SK-N-SH (cell line): ENCODE measurements around the gene CDX1. TPM values are rescaled to one million over a fixed set of nuclear protein-coding genes. Genes with fewer than 3 reads are reported as not detected.

ENCODE experiments used
- CTCF ChIA-PET: fragments of 300-600, 350-600 bp; formaldehyde crosslinking; extraction: SDS; loops from one replicate; lab custom pipeline; 2021; lab: Yijun Ruan, JAX
- POLR2A ChIA-PET: fragments of 350-600 bp; sonication (Branson Sonifier 250); formaldehyde crosslinking; extraction: SDS; loops from one replicate; lab custom pipeline; 2020; ENCODE audit warnings: antibody characterized with exemption, inconsistent platforms; lab: Yijun Ruan, JAX
- DNase-seq: peaks from one replicate; pipeline ENCODE4 v3.0.0; 2012
- H2AFZ ChIP-seq: fragments of 200-600 bp; sonication (generic); 2 replicates; pipeline ENCODE4 v1.8.1; 2016; ENCODE audit warnings: antibody characterized with exemption, mild to moderate bottlenecking, low read depth
- H3F3A ChIP-seq: fragments of 200-600 bp; sonication (generic); replicated peaks from 2 replicates; pipeline ENCODE3; 2016; ENCODE audit warnings: antibody characterized with exemption, mild to moderate bottlenecking; ENCODE audit not compliant: insufficient read depth
- H3K27ac ChIP-seq, 2 experiments: fragments of 200-500 bp in 1 of 2; fragments of 200-600 bp in 1 of 2; sonication (Bioruptor generic) in 1 of 2; sonication (generic), shearing (Covaris generic) in 1 of 2; 2 replicates each; pipeline versions ENCODE4 v1.5.1 to v1.6.1; 2014 to 2016; ENCODE audit warnings: low read depth in 2 of 2, inconsistent platforms in 1 of 2, low read length in 1 of 2, mild to moderate bottlenecking in 1 of 2, mixed read lengths in 1 of 2
- H3K27me3 ChIP-seq: fragments of 200-600 bp; sonication (generic), shearing (Covaris generic); 2 replicates; pipeline ENCODE4 v1.6.1; 2016; ENCODE audit warnings: mixed run types; ENCODE audit not compliant: insufficient read depth
- H3K36me3 ChIP-seq, 2 experiments: fragments of 200-500 bp in 1 of 2; fragments of 200-600 bp in 1 of 2; sonication (Bioruptor generic) in 1 of 2; sonication (generic) in 1 of 2; replicated peaks in 1 of 2; 2 replicates each; pipeline versions ENCODE3 to v1.5.1; 2014 to 2016; ENCODE audit warnings: low read length in 1 of 2, mild to moderate bottlenecking in 1 of 2; ENCODE audit not compliant: insufficient read depth in 2 of 2, control insufficient read depth in 1 of 2
- H3K4me1 ChIP-seq, 2 experiments: fragments of 200-500 bp in 1 of 2; fragments of 200-600 bp in 1 of 2; sonication (Bioruptor generic) in 1 of 2; sonication (generic), shearing (Covaris generic) in 1 of 2; 2 replicates each; pipeline versions ENCODE4 v1.5.1 to v1.6.1; 2014 to 2016; ENCODE audit warnings: low read depth in 1 of 2, low read length in 1 of 2, mixed run types in 1 of 2; ENCODE audit not compliant: insufficient read depth in 2 of 2, control insufficient read depth in 1 of 2
- H3K4me2 ChIP-seq: fragments of 200-600 bp; sonication (generic), shearing (Covaris generic); 2 replicates; pipeline ENCODE4 v1.6.1; 2017; ENCODE audit warnings: mixed run types
- H3K4me3 ChIP-seq, 2 experiments: fragments of 200-500 bp in 1 of 2; fragments of 200-600 bp in 1 of 2; sonication (Bioruptor generic) in 1 of 2; sonication (generic), shearing (Covaris generic) in 1 of 2; 2 replicates each; pipeline versions ENCODE4 v1.5.1 to v1.8.1; 2014 to 2016; ENCODE audit warnings: low read depth in 2 of 2, inconsistent platforms in 1 of 2, low read length in 1 of 2, mild to moderate bottlenecking in 1 of 2, mixed read lengths in 1 of 2, moderate library complexity in 1 of 2
- H3K79me2 ChIP-seq: fragments of 200-600 bp; sonication (generic); 2 replicates; pipeline ENCODE4 v1.8.1; 2017; ENCODE audit warnings: mild to moderate bottlenecking; ENCODE audit not compliant: insufficient read depth
- H3K9ac ChIP-seq: fragments of 200-600 bp; sonication (generic); 2 replicates; pipeline ENCODE4 v1.6.1; 2017; ENCODE audit warnings: mixed run types
- H3K9me2 ChIP-seq: fragments of 200-600 bp; sonication (generic); 2 replicates; pipeline ENCODE4 v1.6.1; 2017; ENCODE audit warnings: mixed run types
- H3K9me3 ChIP-seq: fragments of 200-600 bp; sonication (generic); 2 replicates; pipeline ENCODE4 v1.6.1; 2017; ENCODE audit warnings: mixed run types, mild to moderate bottlenecking, moderate library complexity
- H4K20me1 ChIP-seq: fragments of 200-600 bp; sonication (generic); 2 replicates; pipeline ENCODE4 v1.6.1; 2017; ENCODE audit warnings: mild to moderate bottlenecking, mixed run types; ENCODE audit not compliant: insufficient read depth
- CTCF ChIP-seq: fragments of 200-600 bp; sonication (generic); IDR thresholded peaks from 2 replicates; pipeline ENCODE4 v1.6.1; 2017; ENCODE audit warnings: antibody characterized with exemption, mild to moderate bottlenecking, moderate library complexity
- ELF1 ChIP-seq: IDR thresholded peaks from 2 replicates; pipeline ENCODE4 v1.4.0; 2012
- EP300 ChIP-seq, 2 experiments: IDR thresholded peaks; 2 replicates each; pipeline versions ENCODE4 v1.4.0 to v1.6.1; 2012; ENCODE audit warnings: borderline replicate concordance in 1 of 2, low read depth in 1 of 2, low read length in 1 of 2
- FOSL2 ChIP-seq: IDR thresholded peaks from 2 replicates; pipeline ENCODE4 v1.4.0; 2012; ENCODE audit warnings: low read depth, mild to moderate bottlenecking, moderate library complexity, borderline replicate concordance
- JUND ChIP-seq: IDR thresholded peaks from 2 replicates; pipeline ENCODE4 v1.4.0; 2012
- MAX ChIP-seq: IDR thresholded peaks from 2 replicates; pipeline ENCODE4 v1.4.0; 2012; ENCODE audit warnings: low read depth
- NFIC ChIP-seq: IDR thresholded peaks from 2 replicates; pipeline ENCODE4 v1.4.0; 2012; ENCODE audit warnings: borderline replicate concordance
- NRF1 ChIP-seq: IDR thresholded peaks from 2 replicates; pipeline ENCODE4 v1.6.1; 2012; ENCODE audit warnings: low read depth, mild to moderate bottlenecking, low read length
- PBX3 ChIP-seq: IDR thresholded peaks from 2 replicates; pipeline ENCODE4; 2012
- POLR2AphosphoS5 ChIP-seq: IDR thresholded peaks from 2 replicates; pipeline ENCODE4 v1.6.1; 2012; ENCODE audit warnings: low read depth, low read length
- RXRA ChIP-seq: IDR thresholded peaks from 2 replicates; pipeline ENCODE4 v1.4.0; 2012; ENCODE audit warnings: low read depth, mild to moderate bottlenecking, borderline replicate concordance
- SMC3 ChIP-seq: IDR thresholded peaks from 2 replicates; pipeline ENCODE4 v1.6.1; 2012; ENCODE audit warnings: low read depth, low read length, improper control_type of control experiment
- TAF1 ChIP-seq: IDR thresholded peaks from 2 replicates; pipeline ENCODE4 v1.6.1; 2012; ENCODE audit warnings: low read depth, mild to moderate bottlenecking, low read length, moderate library complexity, borderline replicate concordance
- TCF12 ChIP-seq: IDR thresholded peaks from 2 replicates; pipeline ENCODE4 v1.4.0; 2012
- TEAD4 ChIP-seq: IDR thresholded peaks from 2 replicates; pipeline ENCODE4 v1.4.0; 2012; ENCODE audit warnings: mild to moderate bottlenecking, borderline replicate concordance; ENCODE audit not compliant: insufficient read depth
- USF2 ChIP-seq: fragments of 150-350 bp; IDR thresholded peaks from 2 replicates; pipeline ENCODE4 v1.6.1; 2017; ENCODE audit warnings: antibody characterized with exemption, low read length, low read depth, borderline replicate concordance
- WGBS: methylation state at CpG from one replicate; pipeline ENCODE4 v1.1.6; 2017; ENCODE audit warnings: low lambda C conversion rate; 5-methylcytosine and 5-hydroxymethylcytosine counted together
- polyA plus RNA-seq, 3 experiments: library from polyadenylated mRNA; depleted of rRNA; stranded (reverse); fragments of >200 nt; gene quantifications; 2 replicates each; pipeline ENCODE4 v1.2.3, GENCODE V29; 2012

Gene CDX1
- polyA plus RNA-seq, 1 of the 3 experiments (the other 2 are of a cell fraction): 0.23 TPM

DNA sequence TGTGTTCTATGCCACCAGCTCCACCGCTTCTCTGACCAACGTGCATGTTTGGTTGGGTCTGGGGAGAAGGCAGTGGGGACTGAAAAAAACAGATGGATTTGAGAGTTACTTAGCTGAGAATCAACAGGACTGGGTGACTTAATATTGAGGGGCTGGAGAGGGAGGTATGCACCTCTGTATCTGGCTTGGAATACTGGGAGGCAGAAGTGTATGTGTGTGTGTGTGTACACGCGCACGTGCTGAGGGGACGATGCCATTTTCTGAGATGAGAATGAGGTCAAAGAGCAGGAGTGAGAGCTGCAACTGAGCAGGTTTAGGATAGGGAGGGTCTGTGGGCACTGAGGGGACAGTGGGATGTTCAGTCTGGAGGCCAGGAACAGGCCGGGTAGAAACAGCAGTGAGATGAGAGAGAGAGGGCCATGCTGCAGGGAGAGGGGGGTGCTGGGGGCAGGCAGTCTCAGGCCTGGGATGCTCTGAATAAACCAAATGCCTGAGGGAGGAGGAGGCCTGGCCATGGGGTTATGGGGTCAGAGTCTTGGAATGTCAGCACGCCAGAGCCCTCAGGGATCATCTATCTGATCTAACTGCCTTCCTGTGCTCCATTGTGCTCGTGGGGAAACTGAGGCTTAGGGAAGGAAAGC lies 24.9 kb upstream of the CDX1 start:
- peaks cover 0 to 3% of the 10 kb centered on the region in 2 experiments for H3K36me3 ChIP-seq
- peaks cover 41% of the 10 kb centered on the region for H3F3A ChIP-seq
- no peaks in the 10 kb centered on the region for H3K27me3 ChIP-seq
- ChIA-PET POLR2A (interaction anchor here (0.9 to 1.1 kb wide), 2 partner anchors 14 to 18 kb away, joined by 3 to 4 read pairs; partner anchors contain the start of gene PDGFRB), CTCF (interaction anchor here (1.3 to 3.4 kb wide), 6 partner anchors 11 to 77 kb away, joined by 3 to 16 read pairs (median 8); partner anchors contain the start of gene PDGFRB)
- H3K27ac ChIP-seq: peak overlapping the region; percentile 92 to 99
- peaks cover 58% of the 10 kb centered on the region for H3K79me2 ChIP-seq
- H3K9me2 ChIP-seq: no peaks in the 10 kb centered on the region
- H3K9me3 ChIP-seq: no peaks in the 10 kb centered on the region
- peaks cover 78 to 91% of the 10 kb centered on the region in 2 experiments for H3K4me1 ChIP-seq
- WGBS: 68% methylated on average over 9 of the region's 9 CpGs
- H3K4me3 ChIP-seq: no peak overlapping the region
- no peaks in the 10 kb centered on the region for H4K20me1 ChIP-seq
- H3K9ac ChIP-seq: peak overlapping the region; percentile 10; the same call in 1 of the 2 replicates
- H3K4me2 ChIP-seq: peak overlapping the region; percentile 74; the same call in 1 of the 2 replicates
- no peak overlapping the region for H2AFZ ChIP-seq
- TF ChIP-seq USF2 (no peak), CTCF (no peak), JUND (0 out of 2 replicates have a peak, but pooled peaks have one; percentile 12), NRF1 (no peak), TEAD4 (peak; percentile 75), TCF12 (peak; percentile 63), NFIC (no peak), SMC3 (no peak), FOSL2 (0 out of 2 replicates have a peak, but pooled peaks have one; percentile 10), RXRA (peak; percentile 84; the same call in 1 of the 2 replicates), POLR2AphosphoS5 (no peak), ELF1 (no peak), MAX (peak; percentile 64), EP300 (IDR thresholded peaks at IDR 0.05; ENCODE audit: borderline replicate concordance in 1 of 2, low read depth in 1 of 2, low read length in 1 of 2) (peak in 1 of 2 experiments; percentile 58; a peak in 1 of 4 replicates), PBX3 (peak; percentile 25; the same call in 1 of the 2 replicates), TAF1 (no peak)
- no peak for DNase-seq
